GM12878 (cell line): ENCODE results near the gene MGA. TPM values are rescaled to one million over a fixed set of nuclear protein-coding genes. Genes with fewer than 3 reads are reported as not detected.

Experiments used
- ATAC-seq: fragments of 200-7000 bp; cut with Tn5 transposase; 3 replicates; pipeline ENCODE4 v1.9.1; 2020; ENCODE audit warnings: mild to moderate bottlenecking, moderate library complexity
- BruUV-seq: library from RNA; stranded (reverse); fragments of 400-500 nt; replicated peaks from 2 replicates; lab custom pipeline; 2021; lab: Mats Ljungman, UMichigan
- CTCF ChIA-PET: fragments of 300-600 bp; sonication (Branson Sonifier 250); formaldehyde crosslinking; extraction: SDS; loops from one replicate; lab custom pipeline; 2021; ENCODE audit warnings: inconsistent platforms; lab: Yijun Ruan, JAX
- POLR2A ChIA-PET: fragments of 350-600 bp; formaldehyde crosslinking; extraction: SDS; loops from one replicate; lab custom pipeline; 2021; ENCODE audit warnings: inconsistent platforms; lab: Charles Lee
- RAD21 ChIA-PET: fragments of 300-600 bp; sonication (Branson Sonifier 250); formaldehyde crosslinking; loops from one replicate; lab custom pipeline; 2023; ENCODE audit warnings: antibody characterized with exemption; ENCODE audit not compliant: unreplicated experiment; lab: Charles Lee
- SMC1A ChIA-PET: fragments of 300-600 bp; sonication (Branson Sonifier 250); formaldehyde crosslinking; loops from one replicate; lab custom pipeline; 2023; ENCODE audit not compliant: unreplicated experiment, uncharacterized antibody; lab: Charles Lee
- DNase-seq: peaks from one replicate; pipeline ENCODE4 v3.0.0-alpha.2; 2011; ENCODE audit warnings: low read depth, low spot score
- FAIRE-seq: peaks from 3 replicates; lab custom pipeline; 2011; peaks lifted over from hg19 to GRCh38; lab: Jason Lieb, UNC
- H2AFZ ChIP-seq: 2 replicates; pipeline ENCODE4 v1.6.0; 2011; ENCODE audit warnings: low read depth, low read length, control low read depth; ENCODE audit not compliant: control insufficient read depth
- H3K27ac ChIP-seq: 2 replicates; pipeline ENCODE4 v1.5.1; 2011; ENCODE audit warnings: control low read depth; ENCODE audit not compliant: control insufficient read depth, insufficient read depth
- H3K27me3 ChIP-seq, 2 experiments: replicated peaks in 1 of 2; 2 replicates each; pipeline versions ENCODE4 v1.6.0 to v1.6.1; 2011; ENCODE audit warnings: low read length in 1 of 2; ENCODE audit not compliant: control insufficient read depth in 2 of 2, insufficient read depth in 2 of 2
- H3K36me3 ChIP-seq, 2 experiments: 2 replicates each; pipeline ENCODE4 v1.5.1; 2011; ENCODE audit warnings: low read length in 1 of 2; ENCODE audit not compliant: control insufficient read depth in 2 of 2, insufficient read depth in 2 of 2
- H3K4me1 ChIP-seq: 2 replicates; pipeline ENCODE4 v1.6.1; 2011; ENCODE audit warnings: mild to moderate bottlenecking, low read length, moderate library complexity, mixed read lengths; ENCODE audit not compliant: control insufficient read depth, insufficient read depth
- H3K4me2 ChIP-seq: 2 replicates; pipeline ENCODE4 v1.6.0; 2011; ENCODE audit warnings: control low read depth; ENCODE audit not compliant: control insufficient read depth, insufficient read depth
- H3K4me3 ChIP-seq: fragments of 200-600 bp; sonication (generic); 2 replicates; pipeline ENCODE4 v1.5.1; 2016
- H3K79me2 ChIP-seq: 2 replicates; pipeline ENCODE4 v1.6.0; 2011; ENCODE audit warnings: low read length; ENCODE audit not compliant: control insufficient read depth, insufficient read depth
- H3K9ac ChIP-seq: 2 replicates; pipeline ENCODE4 v1.8.0; 2011; ENCODE audit warnings: low read length, control low read depth, mixed read lengths; ENCODE audit not compliant: control insufficient read depth, insufficient read depth
- H3K9me3 ChIP-seq: replicated peaks from 3 replicates; pipeline ENCODE4 v1.5.1; 2011; ENCODE audit warnings: mild to moderate bottlenecking, low read length; ENCODE audit not compliant: control insufficient read depth, insufficient read depth
- H4K20me1 ChIP-seq: 2 replicates; pipeline ENCODE4 v1.6.0; 2011; ENCODE audit not compliant: control insufficient read depth, insufficient read depth
- BCL11A ChIP-seq: IDR thresholded peaks from 2 replicates; pipeline ENCODE4 v1.6.1; 2011; ENCODE audit warnings: low read depth, low read length
- EP300 ChIP-seq, 2 experiments: fragments of 150-350 bp in 1 of 2; IDR thresholded peaks; 2 replicates each; pipeline ENCODE4 v1.6.1; 2011 to 2012; ENCODE audit warnings: low read depth in 2 of 2, low read length in 2 of 2, borderline replicate concordance in 1 of 2, improper control_type of control experiment in 1 of 2, inconsistent platforms in 1 of 2; ENCODE audit not compliant: control insufficient read depth in 1 of 2
- MEF2B ChIP-seq: fragments of 450-650 bp; IDR thresholded peaks from 2 replicates; pipeline ENCODE4 v1.6.1; 2018; ENCODE audit warnings: mild to moderate bottlenecking, moderate library complexity; ENCODE audit not compliant: partially characterized antibody, poor library complexity, severe bottlenecking
- RFX5 ChIP-seq: IDR thresholded peaks from 2 replicates; pipeline ENCODE4 v1.6.1; 2011; ENCODE audit warnings: low read depth, low read length, improper control_type of control experiment
- WGBS: methylation state at CpG from one replicate; pipeline ENCODE4 v1.1.6; 2016; ENCODE audit warnings: low lambda C conversion rate; ENCODE audit not compliant: insufficient replicate concordance, insufficient coverage; ENCODE audit errors: missing lambda C conversion rate; 5-methylcytosine and 5-hydroxymethylcytosine counted together
- in situ Hi-C: fragments of 300-500 bp; cut with MboI; formaldehyde crosslinking; loops from 9 replicates; pipeline ENCODE4 v1.14.3; 2018; ENCODE audit warnings: mixed read lengths
- intact Hi-C: fragments of 100-400 bp; cut with micrococcal nuclease; formaldehyde crosslinking; loops from one replicate; pipeline ENCODE4 v1.14.2; 2022; ENCODE audit not compliant: unreplicated experiment
- polyA plus RNA-seq, 11 experiments: library from polyadenylated mRNA; depleted of rRNA in 4 of 11; unstranded in 6 of 11; stranded (reverse) in 5 of 11; fragments of >200 nt; fragmentation: Nextera tagmentation in 4 of 11; fragmentation: Illumina TruSeq in 1 of 11; extraction: Ambion mirVana in 4 of 11; extraction: Trizol in 1 of 11; gene quantifications; 1 replicate in 1 of 11; 2 replicates in 10 of 11; pipeline versions ENCODE4 v1.2.1 to v1.2.3, GENCODE V29; 2011 to 2016; ENCODE audit warnings: inconsistent platforms in 2 of 11, missing spikeins in 2 of 11, low read depth in 1 of 11
- total RNA-seq, 4 experiments: library from RNA; depleted of rRNA in 3 of 4; stranded (reverse); fragments of >200 nt in 3 of 4; fragmentation: Illumina TruSeq in 1 of 4; extraction: Trizol in 1 of 4; gene quantifications; 2 replicates each; pipeline versions ENCODE4 v1.2.1 to v1.2.3, GENCODE V29; 2013 to 2021
- TF ChIP-seq, protein P1 (sequence below): fragments of 450-650 bp; IDR thresholded peaks from 2 replicates; pipeline ENCODE4 v1.6.1; 2017; ENCODE audit warnings: low read depth, mild to moderate bottlenecking, moderate library complexity

MGA gene
- total and polyA plus RNA-seq, 10 of the 15 experiments (the other 5 are each of a cell fraction or from before 2014, with no cell fraction given) = 2.6 to 29.6 (median 17.0) TPM

DNA sequence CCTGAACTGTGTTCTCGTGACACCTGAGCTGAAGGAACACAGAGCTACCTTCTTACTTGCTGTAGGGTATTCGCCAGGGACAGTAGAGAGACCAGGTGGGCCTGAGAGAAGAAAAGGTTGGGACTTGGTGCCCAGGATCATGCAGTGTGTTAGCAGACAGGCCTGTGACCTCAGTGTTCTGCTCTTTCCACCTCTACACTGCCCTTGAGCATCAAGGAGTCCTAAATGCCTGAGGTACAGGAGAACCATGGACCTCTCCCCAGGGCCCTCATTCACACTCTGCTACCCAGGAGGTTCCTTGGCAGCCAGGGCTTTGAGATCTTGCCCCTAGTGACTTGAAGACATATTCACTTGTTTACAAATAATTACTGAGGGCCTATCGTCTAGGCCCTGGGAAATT lies 145.5 kb downstream of the MGA start:
- FAIRE-seq (no peak), ATAC-seq (no peak), DNase-seq (no peak)
- Histone ChIP-seq H3K36me3 (peaks cover 0 to 4% of the 10 kb centered on the region in 2 experiments; a peak in 3 of 4 replicates), H4K20me1 (no peaks in the 10 kb centered on the region), H3K9ac (no peak overlapping the region), H3K27me3 (no peaks in the 10 kb centered on the region), H3K4me3 (no peak overlapping the region), H3K27ac (no peak overlapping the region), H3K79me2 (no peaks in the 10 kb centered on the region), H2AFZ (no peak overlapping the region), H3K4me2 (no peak overlapping the region), H3K4me1 (no peaks in the 10 kb centered on the region), H3K9me3 (no peaks in the 10 kb centered on the region; the same call in 2 of the 3 replicates)
- RAD21 ChIA-PET = interaction anchor here (12.6 kb wide), 1 partner anchor 32 kb away, joined by 305 read pairs; the partner anchor contains the start of gene MAPKBP1
- no TSS peak for BruUV-seq
- intact Hi-C loops (no loop called here), in situ Hi-C loops (no loop called here)
- WGBS = 65% methylated on average over 3 of the region's 3 CpGs
- SMC1A ChIA-PET = interaction anchor here (1.1 to 1.8 kb wide), 2 partner anchors 27 to 32 kb away, joined by 4 to 12 read pairs; partner anchors contain the start of gene MAPKBP1
- POLR2A ChIA-PET = interaction anchor here (7.0 kb wide), 1 partner anchor 32 kb away, joined by 32 read pairs; the partner anchor contains the start of gene MAPKBP1
- no peak for TF ChIP-seq RFX5
- no peak for TF ChIP-seq BCL11A
- TF ChIP-seq, protein P1, sequence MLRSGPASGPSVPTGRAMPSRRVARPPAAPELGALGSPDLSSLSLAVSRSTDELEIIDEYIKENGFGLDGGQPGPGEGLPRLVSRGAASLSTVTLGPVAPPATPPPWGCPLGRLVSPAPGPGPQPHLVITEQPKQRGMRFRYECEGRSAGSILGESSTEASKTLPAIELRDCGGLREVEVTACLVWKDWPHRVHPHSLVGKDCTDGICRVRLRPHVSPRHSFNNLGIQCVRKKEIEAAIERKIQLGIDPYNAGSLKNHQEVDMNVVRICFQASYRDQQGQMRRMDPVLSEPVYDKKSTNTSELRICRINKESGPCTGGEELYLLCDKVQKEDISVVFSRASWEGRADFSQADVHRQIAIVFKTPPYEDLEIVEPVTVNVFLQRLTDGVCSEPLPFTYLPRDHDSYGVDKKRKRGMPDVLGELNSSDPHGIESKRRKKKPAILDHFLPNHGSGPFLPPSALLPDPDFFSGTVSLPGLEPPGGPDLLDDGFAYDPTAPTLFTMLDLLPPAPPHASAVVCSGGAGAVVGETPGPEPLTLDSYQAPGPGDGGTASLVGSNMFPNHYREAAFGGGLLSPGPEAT = no peak
- no peak for TF ChIP-seq MEF2B
- no peak for TF ChIP-seq EP300 (IDR thresholded peaks at IDR 0.05; ENCODE audit: borderline replicate concordance in 1 of 2, control insufficient read depth in 1 of 2, low read depth in 2 of 2, low read length in 2 of 2)
- CTCF ChIA-PET = interaction anchor here (0.7 to 3.6 kb wide), 3 partner anchors 32 to 199 kb away, joined by 3 to 34 read pairs (median 4); partner anchors contain the start of gene MAPKBP1
